CD4-positive, alpha-beta T cell (primary cell): Measurements from ENCODE around the gene LCN12. TPM values are rescaled to one million over a fixed set of nuclear protein-coding genes. Genes with fewer than 3 reads are reported as not detected.

ENCODE experiments used
- ATAC-seq: fragments of 200-7000 bp; cut with Tn5 transposase; one replicate; pipeline ENCODE4 v1.10.0; 2022; ENCODE audit warnings: mild to moderate bottlenecking; ENCODE audit not compliant: poor library complexity
- CTCF ChIA-PET: fragments of 350-600 bp; sonication (Branson Sonifier 250); formaldehyde crosslinking; loops from one replicate; lab custom pipeline; 2021; ENCODE audit warnings: antibody characterized with exemption, inconsistent platforms; lab: Charles Lee
- POLR2A ChIA-PET: fragments of 350-600 bp; sonication (Branson Sonifier 250); formaldehyde crosslinking; loops from one replicate; lab custom pipeline; 2021; ENCODE audit warnings: antibody characterized with exemption, inconsistent platforms; lab: Charles Lee
- DNase-seq, 14 experiments: peaks; one replicate each; pipeline ENCODE4 v3.0.0-alpha.2; 2013 to 2020; ENCODE audit warnings: mixed read lengths in 2 of 14
- H3K27ac ChIP-seq, 2 donors: one replicate each; pipeline versions ENCODE4 v1.5.1 to v1.7.0; 2013; ENCODE audit warnings: low read length in 2 of 2, low read depth in 1 of 2, mild to moderate bottlenecking in 1 of 2
- H3K27me3 ChIP-seq, 2 experiments: 1 replicate in 1 of 2; 2 replicates in 1 of 2; pipeline versions ENCODE4 v1.6.1 to v1.7.0; 2013; ENCODE audit warnings: low read length in 2 of 2, control low read depth in 1 of 2, mild to moderate bottlenecking in 1 of 2, moderate library complexity in 1 of 2; ENCODE audit not compliant: insufficient read depth in 2 of 2, control insufficient read depth in 1 of 2
- H3K36me3 ChIP-seq: one replicate; pipeline ENCODE4 v1.6.1; 2013; ENCODE audit warnings: low read length, control low read depth; ENCODE audit not compliant: insufficient read depth
- H3K4me1 ChIP-seq: one replicate; pipeline ENCODE4 v1.6.1; 2013; ENCODE audit warnings: low read length, control low read depth; ENCODE audit not compliant: insufficient read depth
- H3K4me3 ChIP-seq: one replicate; pipeline ENCODE4 v1.5.1; 2013; ENCODE audit warnings: mild to moderate bottlenecking, low read length, moderate library complexity
- H3K9me3 ChIP-seq, 2 experiments: 1 replicate in 1 of 2; 2 replicates in 1 of 2; pipeline versions ENCODE4 v1.6.1 to v1.7.0; 2013; ENCODE audit warnings: low read length in 2 of 2, mild to moderate bottlenecking in 2 of 2, control low read depth in 1 of 2, moderate library complexity in 1 of 2; ENCODE audit not compliant: control insufficient read depth in 1 of 2, insufficient read depth in 1 of 2
- H3K27ac Mint-ChIP-seq: one replicate; pipeline ENCODE4 v1.8.0; 2020; ENCODE audit warnings: mixed read lengths
- H3K27me3 Mint-ChIP-seq: one replicate; pipeline ENCODE4 v1.8.0; 2021; ENCODE audit warnings: mixed read lengths
- H3K36me3 Mint-ChIP-seq: one replicate; pipeline ENCODE4 v1.8.0; 2021; ENCODE audit warnings: low read depth, mixed read lengths
- H3K4me1 Mint-ChIP-seq: one replicate; pipeline ENCODE4 v1.8.0; 2021; ENCODE audit warnings: low read depth, mixed read lengths
- H3K4me3 Mint-ChIP-seq: one replicate; pipeline ENCODE4 v1.8.0; 2020; ENCODE audit warnings: mild to moderate bottlenecking, mixed read lengths
- H3K9me3 Mint-ChIP-seq: one replicate; pipeline ENCODE4 v1.8.0; 2020; ENCODE audit warnings: mixed read lengths
- CTCF ChIP-seq: fragments of 200-600 bp; IDR thresholded peaks from one replicate; pipeline ENCODE4 v1.8.0; 2022; ENCODE audit warnings: antibody characterized with exemption, mild to moderate bottlenecking
- intact Hi-C, 2 experiments: fragments of 100-400 bp; cut with DNase I in 1 of 2; cut with micrococcal nuclease in 1 of 2; formaldehyde crosslinking; loops; one replicate each; pipeline versions ENCODE4 v1.15.1 to v1.9.0; 2023 to 2025; cut with DNase I, micrococcal nuclease
- total RNA-seq, 174 experiments: library from RNA in 2 of 174; stranded (reverse) in 2 of 174; gene quantifications; one replicate each; pipeline ENCODE4 v1.2.3 and lab custom pipeline; 2021 to 2026

Gene LCN12
- total RNA-seq, 2 experiments from 2014 or later = 1.3 to 1.5 TPM

GRCh38 chr9:136965771-136966484, 13.9 kb downstream of the LCN12 start:
- intact Hi-C loops = no loop called here
- H3K9me3 ChIP-seq = no peaks in the 10 kb centered on the region
- Mint-ChIP-seq H3K27me3 (no peaks in the 10 kb centered on the region), H3K27ac (peak overlapping the region; percentile 52), H3K36me3 (no peaks in the 10 kb centered on the region), H3K4me1 (peaks cover 21% of the 10 kb centered on the region), H3K4me3 (peak overlapping the region; percentile 57), H3K9me3 (no peaks in the 10 kb centered on the region)
- CTCF ChIA-PET = interaction anchor here (1.3 kb wide), 1 partner anchor 123 kb away, joined by 4 read pairs; the partner anchor contains the start of gene AJM1
- ATAC-seq = peak; percentile 59
- DNase-seq = peak in 4 of 14 experiments; percentile 34 to 84 (median 72)
- TF ChIP-seq CTCF = no peak
- peak overlapping the region in 1 of 2 donors; percentile 45 for H3K27ac ChIP-seq
- no peaks in the 10 kb centered on the region for H3K36me3 ChIP-seq
- H3K27me3 ChIP-seq = no peaks in the 10 kb centered on the region
- peak overlapping the region; percentile 25 for H3K4me3 ChIP-seq
- peaks cover 62% of the 10 kb centered on the region for H3K4me1 ChIP-seq
- POLR2A ChIA-PET = interaction anchor here (1.3 kb wide), 1 partner anchor 26 kb away, joined by 3 read pairs; the partner anchor contains the start of gene PAXX

GRCh38 chr9:136968333-136969127, 16.5 kb downstream of the LCN12 start:
- H3K4me3 ChIP-seq = no peak overlapping the region
- no peak overlapping the region for H3K27ac ChIP-seq
- peaks cover 42% of the 10 kb centered on the region for H3K4me1 ChIP-seq
- Mint-ChIP-seq H3K9me3 (no peaks in the 10 kb centered on the region), H3K4me1 (peaks cover 15% of the 10 kb centered on the region), H3K4me3 (no peak overlapping the region), H3K27me3 (no peaks in the 10 kb centered on the region), H3K27ac (no peak overlapping the region), H3K36me3 (no peaks in the 10 kb centered on the region)
- intact Hi-C loops = no loop called here
- H3K27me3 ChIP-seq = no peaks in the 10 kb centered on the region
- CTCF ChIA-PET = no interaction called here
- POLR2A ChIA-PET = no interaction called here
- ATAC-seq (no peak), DNase-seq (no peak)
- no peak for TF ChIP-seq CTCF
- H3K9me3 ChIP-seq = no peaks in the 10 kb centered on the region
- H3K36me3 ChIP-seq = no peaks in the 10 kb centered on the region

GRCh38 chr9:136969150-136969549, 17.1 kb downstream of the LCN12 start:
- Mint-ChIP-seq H3K36me3 (no peaks in the 10 kb centered on the region), H3K4me3 (no peak overlapping the region), H3K9me3 (no peaks in the 10 kb centered on the region), H3K27me3 (no peaks in the 10 kb centered on the region), H3K4me1 (peaks cover 15% of the 10 kb centered on the region), H3K27ac (no peak overlapping the region)
- DNase-seq = no peak
- no peaks in the 10 kb centered on the region for H3K27me3 ChIP-seq
- no peak for ATAC-seq
- peaks cover 42% of the 10 kb centered on the region for H3K4me1 ChIP-seq
- CTCF ChIA-PET = no interaction called here
- H3K4me3 ChIP-seq = no peak overlapping the region
- H3K9me3 ChIP-seq = no peaks in the 10 kb centered on the region
- H3K27ac ChIP-seq = no peak overlapping the region
- intact Hi-C loops = no loop called here
- H3K36me3 ChIP-seq = no peaks in the 10 kb centered on the region
- POLR2A ChIA-PET = no interaction called here
- TF ChIP-seq CTCF = no peak
